HFFc6 (cell line): ENCODE measurements around the gene GIPC3. TPM values are rescaled to one million over a fixed set of nuclear protein-coding genes. Genes with fewer than 3 reads are reported as not detected.

Source experiments
- DNase-seq: peaks from one replicate; pipeline ENCODE4 v3.0.0-alpha.2; 2018
- H3K27ac Mint-ChIP-seq: 2 replicates; pipeline ENCODE4 v1.8.0; 2020; ENCODE audit warnings: mild to moderate bottlenecking, mixed read lengths
- H3K27me3 Mint-ChIP-seq: 2 replicates; pipeline ENCODE4 v1.8.0; 2021; ENCODE audit warnings: mild to moderate bottlenecking, moderate library complexity, mixed read lengths; ENCODE audit not compliant: insufficient read depth
- H3K36me3 Mint-ChIP-seq: 2 replicates; pipeline ENCODE4 v1.8.0; 2021; ENCODE audit warnings: low read depth, mixed read lengths
- H3K4me1 Mint-ChIP-seq: 2 replicates; pipeline ENCODE4 v1.8.0; 2020; ENCODE audit warnings: low read depth, mixed read lengths
- H3K4me3 Mint-ChIP-seq: 2 replicates; pipeline ENCODE4 v1.8.0; 2020; ENCODE audit warnings: mild to moderate bottlenecking, moderate library complexity, mixed read lengths
- H3K9me3 Mint-ChIP-seq: 2 replicates; pipeline ENCODE4 v1.8.0; 2020; ENCODE audit warnings: mild to moderate bottlenecking, mixed read lengths
- CTCF ChIP-seq: fragments of 200-600 bp; sonication (generic); IDR thresholded peaks from 2 replicates; pipeline ENCODE4 v1.5.0; 2021; ENCODE audit warnings: antibody characterized with exemption, mild to moderate bottlenecking
- total RNA-seq, 6 experiments: library from RNA; stranded (reverse); fragmentation: NEBNext Ultra II Directional; extraction: Animal tissue kit (Norgen Biotek cat#: 25700); gene quantifications; 2 replicates in 1 of 6; 3 replicates in 5 of 6; pipeline ENCODE4 v1.2.3, GENCODE V29; 2021

The GIPC3 gene
- total RNA-seq, 6 experiments from 2014 or later, result 0.10 to 0.17 (median 0.11) TPM; not detected in 2

DNA sequence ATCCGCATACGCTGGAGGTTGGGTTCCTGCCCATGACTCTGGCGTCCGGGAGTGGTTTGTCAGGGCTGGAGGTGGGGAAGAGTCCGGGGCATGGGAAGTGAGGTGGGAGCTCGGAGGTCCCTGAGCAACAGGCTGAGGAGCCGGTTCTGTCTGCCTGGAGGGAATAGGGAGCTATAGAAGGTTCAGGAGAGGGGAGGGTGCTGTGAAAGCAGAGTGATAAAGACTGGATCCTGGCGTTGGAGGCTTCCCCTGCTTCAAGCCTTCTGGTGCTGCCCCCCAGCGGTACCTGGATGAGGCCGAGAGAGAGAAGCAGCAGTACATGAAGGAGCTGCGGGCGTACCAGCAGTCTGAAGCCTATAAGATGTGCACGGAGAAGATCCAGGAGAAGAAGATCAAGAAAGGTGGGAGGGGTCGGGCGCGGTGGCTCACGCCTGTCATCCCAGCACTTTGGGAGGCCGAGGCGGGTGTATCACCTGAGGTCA is 10.0 kb upstream of the GIPC3 start:
- H3K27ac Mint-ChIP-seq, result no peak overlapping the region
- peaks cover 13% of the 10 kb centered on the region for H3K36me3 Mint-ChIP-seq
- H3K4me1 Mint-ChIP-seq, result peaks cover 39% of the 10 kb centered on the region
- no peaks in the 10 kb centered on the region for H3K9me3 Mint-ChIP-seq
- H3K4me3 Mint-ChIP-seq, result no peak overlapping the region; the same call in 1 of the 2 replicates
- peaks cover 2% of the 10 kb centered on the region for H3K27me3 Mint-ChIP-seq
- TF ChIP-seq CTCF, result peak; percentile 54; the same call in 1 of the 2 replicates
- DNase-seq, result no peak

DNA sequence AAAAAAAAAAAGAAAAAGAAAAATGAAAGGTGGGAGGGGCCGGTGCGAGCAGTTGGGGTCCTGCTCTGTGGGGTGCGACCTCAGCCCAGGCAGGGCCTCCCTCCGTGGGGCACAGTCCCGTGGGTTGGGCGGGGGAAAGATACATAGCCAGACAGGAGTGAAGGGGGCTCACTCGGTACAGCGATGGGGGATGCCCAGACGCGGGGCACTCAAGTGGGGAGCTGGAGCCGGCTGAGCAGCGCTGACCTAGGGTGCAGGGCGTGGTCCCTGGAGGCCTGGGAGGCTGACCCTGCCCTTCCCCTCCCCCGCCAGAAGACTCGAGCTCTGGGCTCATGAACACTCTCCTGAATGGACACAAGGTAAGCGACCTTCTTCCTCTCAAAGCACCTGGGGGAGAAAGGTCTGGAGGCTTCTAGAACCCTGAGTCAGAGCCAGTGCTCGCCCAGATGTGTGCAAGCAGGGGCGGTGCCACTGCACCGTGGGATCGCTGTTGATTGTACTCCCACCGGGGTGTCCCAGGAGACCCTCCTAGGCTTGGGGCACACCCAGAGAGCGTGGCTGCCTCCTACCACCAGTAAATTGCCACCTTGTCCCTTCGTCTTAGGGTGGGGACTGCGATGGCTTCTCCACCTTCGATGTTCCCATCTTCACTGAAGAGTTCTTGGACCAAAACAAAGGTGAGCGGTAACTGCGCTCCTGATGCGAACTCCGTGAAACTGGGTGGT is 9.2 kb upstream of the GIPC3 start:
- peaks cover 2% of the 10 kb centered on the region for H3K27me3 Mint-ChIP-seq
- H3K27ac Mint-ChIP-seq, result no peak overlapping the region
- peaks cover 46% of the 10 kb centered on the region for H3K4me1 Mint-ChIP-seq
- DNase-seq, result no peak
- no peaks in the 10 kb centered on the region for H3K9me3 Mint-ChIP-seq
- H3K4me3 Mint-ChIP-seq, result peak overlapping the region; percentile 15; the same call in 1 of the 2 replicates
- no peak for TF ChIP-seq CTCF
- H3K36me3 Mint-ChIP-seq, result peaks cover 13% of the 10 kb centered on the region

DNA sequence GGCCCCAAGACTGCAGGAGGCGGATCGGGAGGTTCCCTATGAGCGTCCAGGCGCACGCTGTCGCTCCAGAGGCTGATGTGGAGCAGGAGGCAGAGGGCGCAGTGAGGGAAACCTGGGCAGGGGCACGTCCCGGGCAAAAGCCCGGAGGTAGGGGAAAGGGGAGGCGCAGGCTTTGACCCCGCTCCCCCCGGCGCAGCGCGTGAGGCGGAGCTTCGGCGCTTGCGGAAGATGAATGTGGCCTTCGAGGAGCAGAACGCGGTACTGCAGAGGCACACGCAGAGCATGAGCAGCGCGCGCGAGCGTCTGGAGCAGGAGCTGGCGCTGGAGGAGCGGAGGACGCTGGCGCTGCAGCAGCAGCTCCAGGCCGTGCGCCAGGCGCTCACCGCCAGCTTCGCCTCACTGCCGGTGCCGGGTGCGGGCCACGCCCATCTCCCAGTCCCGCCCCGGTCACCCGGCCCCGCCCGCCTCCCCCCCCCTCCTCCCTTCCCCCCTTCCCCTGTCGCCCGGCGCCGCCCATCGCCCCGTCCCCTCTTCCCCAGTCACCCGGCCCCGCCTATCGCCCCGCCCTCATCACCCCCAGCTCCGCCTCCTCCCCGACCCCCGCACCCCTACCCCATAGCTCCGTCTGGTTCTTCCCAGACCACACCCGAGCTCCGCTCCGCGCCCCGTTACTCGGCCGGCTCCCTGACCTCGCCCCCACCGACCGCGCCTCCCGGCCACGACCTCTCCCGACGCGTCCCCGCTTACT is 8.4 kb upstream of the GIPC3 start:
- Mint-ChIP-seq H3K4me3 (peak overlapping the region; percentile 15; the same call in 1 of the 2 replicates), H3K27ac (no peak overlapping the region), H3K27me3 (peaks cover 2% of the 10 kb centered on the region), H3K4me1 (peaks cover 40% of the 10 kb centered on the region), H3K36me3 (peaks cover 13% of the 10 kb centered on the region), H3K9me3 (no peaks in the 10 kb centered on the region)
- no peak for DNase-seq
- TF ChIP-seq CTCF, result no peak

GRCh38 chr19:3577723-3578344 is 7.4 kb upstream of the GIPC3 start:
- Mint-ChIP-seq H3K27ac (no peak overlapping the region), H3K4me3 (no peak overlapping the region), H3K36me3 (peaks cover 13% of the 10 kb centered on the region), H3K27me3 (peaks cover 2% of the 10 kb centered on the region), H3K4me1 (peaks cover 40% of the 10 kb centered on the region), H3K9me3 (no peaks in the 10 kb centered on the region)
- TF ChIP-seq CTCF, result no peak
- no peak for DNase-seq

DNA sequence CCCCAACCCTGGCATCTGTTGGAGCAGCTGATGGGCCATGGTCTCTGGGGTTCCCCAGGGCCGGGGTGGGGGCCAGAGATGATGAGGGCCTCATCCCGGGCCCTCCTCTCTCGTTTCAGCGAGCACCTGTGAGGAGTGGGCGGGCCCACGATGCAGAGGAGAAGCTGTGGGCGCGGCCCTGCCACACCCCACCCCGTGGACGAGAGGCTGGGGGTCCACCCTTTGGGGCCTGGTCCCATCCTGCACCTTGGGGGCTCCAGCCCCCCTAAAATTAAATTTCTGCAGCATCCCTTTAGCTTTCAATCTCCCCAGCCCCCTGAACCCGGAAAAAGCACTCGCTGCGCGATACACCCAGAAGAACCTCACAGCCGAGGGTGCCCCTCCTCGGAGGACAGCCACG is 6.9 kb upstream of the GIPC3 start:
- no peak overlapping the region for H3K27ac Mint-ChIP-seq
- H3K9me3 Mint-ChIP-seq, result no peaks in the 10 kb centered on the region
- peaks cover 40% of the 10 kb centered on the region for H3K4me1 Mint-ChIP-seq
- peaks cover 13% of the 10 kb centered on the region for H3K36me3 Mint-ChIP-seq
- H3K4me3 Mint-ChIP-seq, result no peak overlapping the region
- DNase-seq, result no peak
- peaks cover 2% of the 10 kb centered on the region for H3K27me3 Mint-ChIP-seq
- no peak for TF ChIP-seq CTCF
